ENCODE measurements around the gene MYO9A.
"Not testable (repeated sequence)": the region's sequence is repeated elsewhere in the genome, so short reads cannot be mapped to it uniquely, and the experiment has no call there.

The MYO9A gene

DNA sequence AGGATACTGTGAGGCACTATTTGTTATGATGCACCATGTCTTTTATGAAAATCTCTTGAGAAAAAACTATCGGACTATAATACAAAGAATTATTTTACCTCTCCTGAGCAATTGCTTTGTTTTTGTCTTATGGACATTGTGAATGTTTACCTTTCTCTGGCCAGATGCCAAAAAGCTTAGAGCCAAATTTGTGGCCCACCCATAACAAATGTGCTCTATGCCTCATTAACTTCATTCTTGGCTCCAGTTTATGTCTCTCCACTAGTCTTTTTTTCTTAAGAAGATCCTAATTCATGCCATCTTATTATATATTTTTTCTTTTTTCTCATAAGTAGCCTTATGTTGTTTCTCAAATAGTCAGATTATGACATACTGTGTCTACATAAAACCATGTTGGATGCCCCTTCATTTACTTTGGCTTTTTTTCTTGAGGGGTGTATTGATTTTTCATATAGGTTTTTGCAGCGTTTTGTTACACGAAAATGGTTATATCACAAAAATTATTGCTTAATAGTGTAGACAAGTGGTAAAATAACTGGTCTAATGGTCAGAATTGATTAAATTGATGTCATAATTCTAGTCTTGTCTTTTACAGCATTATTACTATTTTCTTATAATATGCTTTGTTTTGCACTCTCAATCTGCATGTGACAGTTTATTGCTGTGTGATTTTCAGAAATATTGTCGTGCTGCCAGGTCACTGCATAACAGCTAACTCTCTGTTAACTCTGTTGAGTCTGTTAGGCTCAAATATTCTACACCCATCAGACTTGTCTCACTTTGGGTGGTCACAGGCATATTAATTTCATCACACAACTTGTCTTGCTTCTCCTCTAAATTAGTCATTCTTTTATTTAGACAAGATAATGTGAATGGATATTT is 18.5 kb upstream of the MYO9A start:
- DNase-seq, result peak; percentile 10 to 47

DNA sequence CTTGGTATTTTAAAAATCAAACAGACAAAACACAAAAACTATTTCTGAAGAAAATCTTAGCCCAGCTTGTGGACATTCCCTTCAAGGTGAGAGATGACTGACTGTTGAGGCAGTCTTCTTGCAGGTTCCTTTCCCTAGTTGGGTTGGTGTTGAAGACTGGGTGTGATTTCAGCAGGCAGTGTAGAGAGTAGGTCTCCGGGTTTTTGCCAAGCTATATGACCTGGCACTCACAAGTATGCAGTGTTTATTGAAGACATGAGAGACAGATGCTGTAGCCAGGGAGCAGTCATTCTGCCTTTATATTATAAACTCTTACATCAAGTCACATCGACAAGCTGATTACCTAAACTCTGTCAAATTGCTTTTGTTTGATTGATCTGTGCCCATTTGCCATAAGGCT is 17.8 kb upstream of the MYO9A start:
- peak in 1 of 2 experiments; percentile 25 for DNase-seq

DNA sequence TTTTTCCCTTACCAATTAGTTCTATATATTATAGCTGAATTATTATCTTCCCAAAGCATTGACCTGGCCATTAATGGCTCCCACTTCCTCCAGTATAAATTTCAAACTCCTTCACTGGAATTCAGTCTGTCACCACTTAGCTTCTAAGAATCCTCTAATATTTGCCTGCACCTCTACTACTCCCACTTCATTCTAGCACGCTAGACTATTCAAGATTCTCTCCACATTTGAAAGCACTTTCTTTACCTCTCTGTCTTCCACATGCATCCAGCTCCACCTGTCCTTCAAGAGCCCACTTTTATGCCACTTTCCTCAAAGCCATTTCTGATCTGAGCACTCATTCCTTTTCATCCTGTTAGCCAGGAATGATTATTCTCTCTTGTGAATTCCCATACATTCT is 15.3 kb upstream of the MYO9A start:
- no peak for DNase-seq

DNA sequence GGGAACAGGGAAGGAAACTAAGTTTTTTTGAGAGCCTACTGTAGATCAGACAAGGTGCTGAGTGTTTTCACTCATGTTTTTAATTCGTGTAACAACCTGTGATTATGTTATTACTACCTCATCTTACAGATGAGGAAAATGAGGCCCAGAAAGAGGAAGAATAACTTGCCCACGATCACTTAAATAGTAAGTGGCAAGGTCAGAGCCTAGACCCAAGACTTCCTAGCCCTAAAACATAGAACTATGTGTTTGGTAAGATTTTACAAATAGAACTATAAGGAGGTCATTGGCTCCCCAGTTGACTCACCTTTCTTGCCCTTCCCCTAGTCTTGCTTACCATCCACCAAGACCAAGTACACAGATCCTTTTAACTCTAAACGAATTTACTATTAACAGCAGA is 14.0 kb upstream of the MYO9A start:
- DNase-seq, result no peak

DNA sequence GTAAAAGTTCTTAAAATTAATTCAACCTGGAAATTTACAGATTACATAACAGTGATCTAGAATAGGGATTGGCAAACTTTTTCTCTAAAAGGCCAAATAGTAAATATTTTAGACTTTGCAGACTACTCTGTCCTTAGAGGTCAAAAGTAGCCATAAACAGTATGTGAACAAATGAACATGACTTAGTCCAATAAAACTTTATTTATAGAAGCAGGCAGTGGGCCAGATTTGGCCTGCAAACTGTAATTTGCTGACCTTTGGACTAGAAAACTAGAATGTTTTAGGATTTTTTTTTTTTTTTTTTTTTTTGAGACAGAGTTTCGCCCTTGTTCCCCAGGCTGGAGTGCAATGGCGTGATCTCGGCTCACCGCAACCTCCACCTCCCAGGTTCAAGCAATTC is 12.3 kb upstream of the MYO9A start:
- DNase-seq, result no peak

DNA sequence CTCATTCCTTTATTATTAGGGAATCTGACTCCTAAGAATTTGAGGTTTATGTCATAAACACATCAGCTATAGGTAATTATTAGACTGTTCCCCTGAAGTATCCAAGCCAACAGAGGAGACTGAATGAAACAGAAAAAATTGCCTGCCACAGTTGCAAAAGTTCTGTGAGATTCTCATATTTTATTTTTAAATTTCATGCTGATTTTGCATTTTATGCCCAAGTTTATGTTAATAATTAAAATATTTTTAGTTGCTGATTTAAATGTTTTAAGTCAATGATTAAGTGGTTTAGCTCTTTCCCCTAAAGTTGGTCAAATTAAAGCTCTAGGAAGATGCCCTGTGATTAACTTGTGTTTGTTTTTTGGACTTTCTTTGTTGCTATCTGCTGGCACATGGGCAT is 10.4 kb upstream of the MYO9A start:
- DNase-seq, result no peak

DNA sequence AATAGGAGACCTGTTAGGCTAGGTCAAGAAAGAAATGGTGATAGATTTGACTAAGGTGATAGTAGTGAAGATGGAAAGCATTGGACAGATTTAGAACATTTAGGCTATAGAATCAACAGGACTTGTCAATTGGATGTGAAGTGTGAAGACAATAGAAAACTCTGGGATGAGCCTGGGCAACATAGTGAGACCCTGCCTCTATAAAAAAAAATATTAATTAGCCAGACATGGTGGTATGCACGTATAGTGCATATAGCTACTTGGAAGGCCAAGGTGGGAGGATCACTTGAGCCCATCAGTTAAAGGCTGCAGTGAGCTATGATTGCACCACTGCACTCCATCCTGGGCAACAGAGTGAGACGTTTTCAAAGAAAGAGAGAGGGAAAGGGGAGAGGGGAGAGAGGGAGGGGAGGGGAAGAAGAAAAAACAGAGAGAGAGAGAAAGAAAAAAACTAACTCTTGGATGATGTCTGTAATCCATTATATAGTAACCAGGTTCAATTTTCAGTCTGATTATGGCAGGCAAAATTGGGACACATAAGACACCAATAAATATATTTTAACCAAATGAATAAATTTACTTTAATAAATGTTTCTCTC is 9.9 kb upstream of the MYO9A start:
- DNase-seq, result no peak

DNA sequence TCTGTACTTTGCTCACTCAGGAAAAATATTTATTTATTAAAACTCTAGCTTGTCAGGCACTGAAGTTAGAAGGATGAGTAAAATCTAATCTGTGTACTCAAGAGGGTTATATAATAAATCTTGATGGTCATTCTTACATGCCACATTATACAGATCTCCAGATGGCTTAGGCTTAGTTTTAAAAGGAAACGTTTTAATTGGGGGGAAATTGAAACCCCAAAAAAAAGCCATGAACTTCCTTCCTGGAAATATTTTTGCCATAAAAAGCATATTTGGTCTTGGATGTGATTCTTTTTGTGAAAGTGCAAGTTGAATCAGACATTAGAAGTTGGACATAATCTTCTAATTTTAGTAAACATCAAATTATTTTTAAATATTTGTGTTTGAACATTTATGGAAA is 6.3 kb upstream of the MYO9A start:
- DNase-seq, result no peak

DNA sequence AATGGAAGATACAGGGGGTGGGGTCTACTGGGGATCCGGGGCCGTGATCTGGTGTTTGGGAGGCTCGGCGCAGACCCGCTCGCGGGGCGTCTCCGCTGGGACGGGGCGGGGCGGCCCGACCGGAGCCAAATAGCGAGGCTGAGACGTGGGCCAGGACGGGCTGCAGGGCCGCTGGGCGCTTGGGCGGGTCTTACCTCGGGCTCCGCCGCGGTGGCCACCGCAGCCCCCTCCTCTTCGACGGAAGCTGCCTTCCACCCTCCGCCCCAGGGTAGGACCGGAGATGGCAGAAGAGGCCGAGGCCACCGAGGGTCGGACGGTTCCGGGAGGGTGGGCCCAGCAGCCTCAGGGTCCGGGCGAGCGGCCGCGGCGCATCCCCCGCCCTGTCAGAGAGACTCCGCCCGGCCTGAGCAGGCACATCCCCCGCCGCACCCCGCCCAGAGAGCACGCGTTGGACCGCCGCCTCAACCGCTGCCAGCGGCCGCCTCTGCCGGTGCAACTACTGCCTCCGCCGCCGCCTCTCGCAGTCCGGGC is 399 bp downstream of the MYO9A start:
- DNase-seq, result peak in 1 of 2 experiments; percentile 54

DNA sequence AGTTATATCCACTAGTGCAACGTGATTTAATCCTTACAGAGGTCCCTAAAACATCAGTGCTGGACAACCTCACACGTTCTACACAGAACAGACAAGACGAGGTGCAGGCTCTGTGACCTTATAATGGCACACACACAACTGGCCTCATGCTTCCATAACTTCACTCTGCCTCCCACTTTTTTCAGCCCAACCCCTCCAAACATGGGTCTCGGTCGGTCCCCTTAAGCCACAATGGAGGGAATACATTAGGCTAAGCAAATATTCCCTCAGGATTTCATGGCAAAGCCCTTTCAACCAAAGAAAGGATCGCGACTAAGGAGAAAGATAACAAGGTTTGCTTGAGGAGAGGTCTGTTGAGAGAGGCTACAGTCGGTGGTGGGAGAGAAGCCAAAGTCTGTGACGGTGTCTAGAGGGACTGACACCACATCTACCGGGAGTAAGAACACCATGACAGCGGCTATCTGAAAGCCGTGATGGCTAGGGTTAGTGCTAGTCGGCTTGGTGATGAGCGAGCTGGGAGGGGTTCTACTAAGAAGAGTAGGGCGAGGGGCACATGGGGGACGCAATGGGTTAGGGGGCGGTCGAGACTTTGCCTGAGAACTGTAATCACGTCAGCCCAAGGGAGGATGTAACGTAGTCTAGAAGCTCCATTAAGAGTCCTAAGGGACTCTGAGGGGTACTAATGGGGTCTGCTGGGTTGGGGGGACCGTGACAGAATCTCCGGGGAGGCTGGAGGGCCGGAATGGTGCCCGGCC is 1.0 kb downstream of the MYO9A start:
- DNase-seq, result no peak

DNA sequence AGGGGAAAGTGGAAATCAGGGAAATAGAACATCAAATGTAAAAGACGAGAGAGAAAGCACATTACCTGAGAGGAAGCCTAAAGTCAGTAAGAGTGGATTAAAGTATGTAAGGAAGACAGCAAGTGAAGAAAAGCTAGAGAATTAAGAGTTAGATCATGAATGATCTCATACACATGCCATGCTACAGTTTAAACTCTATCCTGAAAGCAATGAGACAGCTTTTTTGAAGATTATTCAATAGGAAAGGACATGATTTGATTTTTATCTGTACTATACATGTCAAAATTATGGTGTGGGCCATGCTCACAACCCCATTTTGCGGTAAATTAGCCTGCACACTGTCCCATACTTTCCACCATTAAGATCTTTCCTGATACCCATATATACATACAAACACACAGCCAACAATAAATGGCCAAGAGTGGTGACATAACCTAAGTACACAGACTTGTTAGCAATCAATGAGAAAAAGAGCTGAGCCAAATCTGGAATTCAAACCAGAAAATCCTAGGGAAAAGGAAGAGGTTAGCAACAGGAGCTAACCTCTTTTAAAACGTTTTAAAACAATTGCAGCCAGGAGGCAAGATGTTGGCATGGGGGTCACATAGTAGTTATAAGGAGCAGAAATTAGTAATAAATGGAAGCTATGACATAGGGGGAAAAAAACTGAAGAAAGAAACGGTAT is 4.5 kb downstream of the MYO9A start:
- no peak for DNase-seq

DNA sequence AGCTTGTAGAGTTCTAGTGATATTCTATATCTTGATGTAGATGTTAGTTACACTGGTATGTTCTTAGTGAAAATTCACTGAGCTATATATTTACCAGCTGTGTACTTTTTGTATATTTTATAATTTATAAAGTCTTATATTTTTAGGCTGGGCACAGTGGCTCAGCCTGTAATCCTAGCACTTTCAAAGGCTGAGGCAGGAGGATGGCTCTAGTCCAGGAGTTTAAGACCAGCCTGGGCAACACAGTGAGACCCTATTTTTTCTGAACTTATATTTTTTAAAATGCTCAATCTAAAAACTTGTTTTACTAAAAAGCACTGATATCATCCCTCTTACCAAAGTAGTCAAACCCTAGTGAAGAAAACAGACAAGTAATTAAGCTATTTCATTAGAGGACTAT is 5.1 kb downstream of the MYO9A start:
- no peak for DNase-seq

DNA sequence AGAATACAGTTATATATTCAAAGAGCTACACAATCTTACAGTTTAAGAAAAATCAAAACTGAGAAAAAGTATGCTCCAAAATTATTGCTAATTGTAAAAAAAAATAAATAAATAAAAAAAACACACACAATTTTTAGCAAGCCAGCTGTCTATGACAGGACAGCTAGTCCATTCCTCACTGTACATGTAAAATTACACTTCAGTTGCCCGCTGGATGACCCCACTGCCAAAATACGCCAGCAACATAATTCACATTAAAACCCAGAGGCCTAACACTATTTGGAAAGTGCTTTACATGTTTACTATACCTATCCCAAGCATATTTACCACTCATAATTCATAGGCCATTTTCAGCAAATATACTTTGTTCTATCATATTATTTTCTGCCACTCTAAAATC is 5.8 kb downstream of the MYO9A start:
- no peak for DNase-seq

DNA sequence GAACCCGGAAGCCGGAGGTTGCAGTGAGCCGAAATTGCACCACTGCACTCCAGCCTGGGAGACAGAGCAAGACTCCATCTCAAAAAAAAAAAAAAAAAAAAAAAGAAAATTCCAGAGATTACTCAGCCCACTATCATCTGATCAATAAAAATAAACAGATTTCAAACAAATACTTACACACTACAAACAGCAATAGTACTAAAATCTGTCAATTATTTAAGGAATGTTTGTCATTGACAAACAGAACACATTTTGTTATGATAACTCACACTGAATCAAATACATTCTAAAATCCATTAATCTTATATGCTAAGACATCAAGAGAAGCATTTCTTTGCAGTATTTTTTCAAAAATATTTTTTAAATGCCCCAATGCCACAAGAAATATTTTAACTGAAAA is 7.6 kb downstream of the MYO9A start:
- no peak for DNase-seq

DNA sequence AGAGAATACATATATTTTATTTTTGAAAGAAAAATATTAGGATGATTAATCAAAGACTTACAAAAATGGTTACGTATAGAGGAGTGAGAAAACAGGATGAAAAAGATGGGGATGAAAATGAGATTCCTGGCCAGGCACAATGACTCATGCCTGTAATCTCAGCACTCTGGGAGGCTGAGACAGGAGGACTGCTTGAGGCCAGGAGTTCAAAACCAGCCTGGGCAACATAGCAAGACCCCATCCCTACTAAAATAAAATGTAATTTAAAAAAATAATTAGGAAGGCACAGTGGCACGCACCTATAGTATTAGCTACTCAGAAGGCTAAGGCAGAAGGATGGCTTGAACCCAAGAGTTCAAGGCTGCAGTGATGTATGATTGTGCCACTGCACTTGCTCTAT is 11.9 kb downstream of the MYO9A start:
- DNase-seq, result no peak

DNA sequence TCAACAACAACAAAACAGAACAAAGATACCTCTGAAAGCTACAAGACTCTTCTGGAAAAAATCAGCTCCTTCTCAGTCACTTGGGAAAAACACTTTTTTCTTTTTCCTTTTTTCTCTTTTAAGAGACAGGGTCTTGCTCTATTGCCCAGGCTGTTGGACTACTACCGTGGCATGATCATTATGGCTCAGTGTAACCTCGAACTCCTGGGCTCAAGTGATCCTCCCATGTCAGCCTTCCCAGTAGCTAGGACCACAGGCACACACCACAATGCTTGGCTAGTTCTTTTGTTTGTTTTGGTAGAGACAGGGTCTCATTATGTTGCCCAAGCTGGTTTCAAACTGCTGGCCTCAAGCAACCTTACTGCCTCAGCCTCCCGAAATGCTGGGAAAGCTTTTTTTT is 12.8 kb downstream of the MYO9A start:
- DNase-seq, result no peak

DNA sequence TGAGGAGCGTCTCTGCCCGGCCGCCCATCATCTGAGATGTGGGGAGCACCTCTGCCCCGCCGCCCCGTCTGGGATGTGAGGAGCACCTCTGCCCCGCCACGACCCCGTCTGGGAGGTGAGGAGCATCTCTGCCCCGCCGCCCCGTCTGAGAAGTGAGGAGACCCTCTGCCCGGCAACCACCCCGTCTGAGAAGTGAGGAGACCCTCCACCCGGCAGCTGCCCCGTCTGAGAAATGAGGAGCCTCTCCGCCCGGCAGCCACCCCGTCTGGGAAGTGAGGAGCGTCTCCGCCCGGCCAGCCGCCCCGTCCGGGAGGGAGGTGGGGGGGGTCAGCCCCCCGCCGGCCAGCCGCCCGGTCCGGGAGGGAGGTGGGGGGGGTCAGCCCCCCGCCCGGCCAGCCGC is 17.4 kb downstream of the MYO9A start:
- DNase-seq, result not testable (repeated sequence)

DNA sequence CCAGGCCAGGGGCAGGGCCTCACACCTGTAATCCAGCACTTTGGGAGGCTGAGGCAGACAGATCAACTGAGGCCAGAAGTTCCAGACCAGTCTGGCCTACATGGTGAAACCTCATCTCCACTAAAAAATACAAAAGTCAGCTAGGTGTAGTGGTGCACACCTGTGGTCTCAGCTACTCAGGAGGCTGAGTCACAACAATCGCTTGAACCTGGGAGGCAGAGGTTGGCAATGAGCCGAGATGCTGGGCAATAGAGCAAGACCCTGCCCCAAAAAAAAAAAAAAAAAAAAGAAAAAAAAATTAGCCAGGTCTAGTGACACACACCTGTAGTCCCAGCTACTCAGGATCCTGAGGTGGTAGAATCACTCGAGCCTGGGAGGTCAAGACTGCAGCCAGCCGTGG is 18.8 kb downstream of the MYO9A start:
- DNase-seq, result no peak

DNA sequence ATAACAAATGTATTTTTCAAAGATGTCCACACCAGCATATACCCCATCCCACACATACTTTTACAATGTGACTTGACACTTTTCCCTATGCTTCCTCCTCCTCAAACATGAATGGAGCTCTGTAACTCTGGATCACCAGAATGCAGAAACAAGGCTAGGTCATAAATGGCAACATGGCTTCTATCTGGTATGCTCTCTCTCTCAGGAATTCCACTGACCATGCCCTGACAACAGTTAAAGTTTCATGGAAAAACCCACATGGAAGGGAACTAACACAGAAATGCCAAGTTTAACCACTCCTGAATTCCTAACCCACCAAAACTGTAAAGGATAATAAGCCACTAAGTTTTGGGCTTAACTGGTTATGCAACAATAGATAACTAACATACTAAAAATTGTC is 19.9 kb downstream of the MYO9A start:
- no peak for DNase-seq

DNA sequence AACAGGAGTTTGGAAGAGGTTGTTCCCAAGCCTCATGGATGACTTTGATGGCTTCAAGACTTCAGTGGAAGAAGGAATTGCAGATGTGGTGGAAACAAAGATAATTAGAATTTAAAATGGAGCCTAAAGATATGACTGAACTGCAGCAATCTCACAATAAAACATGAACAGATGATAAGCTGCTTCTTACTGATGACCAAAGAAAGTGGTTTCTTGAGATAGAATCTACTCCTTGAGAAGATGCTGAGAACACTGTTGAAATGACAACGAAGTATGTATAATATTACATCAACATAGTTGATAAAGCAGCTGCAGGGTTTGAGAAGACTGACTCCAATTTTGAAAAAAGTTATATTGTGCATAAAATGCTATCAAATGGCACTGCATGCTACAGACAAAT is 21.2 kb downstream of the MYO9A start:
- DNase-seq, result no peak

DNA sequence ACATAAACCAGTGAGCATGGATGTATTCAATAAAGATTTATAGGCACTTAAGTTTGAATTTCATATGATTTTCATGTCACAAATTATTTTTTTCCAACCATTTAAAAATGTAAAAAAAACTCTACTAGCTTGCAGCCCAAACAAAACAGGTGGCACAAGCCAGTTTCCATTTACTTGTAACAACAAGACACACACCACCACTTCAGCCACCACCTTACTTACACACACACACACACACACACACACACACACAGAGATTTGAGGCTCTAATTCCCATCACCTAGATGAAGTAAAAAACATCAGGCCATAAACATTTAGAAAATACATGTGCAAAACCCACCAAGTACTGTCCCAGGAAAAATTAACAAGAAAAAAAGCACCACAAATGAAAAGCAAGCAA is 25.3 kb downstream of the MYO9A start:
- DNase-seq, result no peak

DNA sequence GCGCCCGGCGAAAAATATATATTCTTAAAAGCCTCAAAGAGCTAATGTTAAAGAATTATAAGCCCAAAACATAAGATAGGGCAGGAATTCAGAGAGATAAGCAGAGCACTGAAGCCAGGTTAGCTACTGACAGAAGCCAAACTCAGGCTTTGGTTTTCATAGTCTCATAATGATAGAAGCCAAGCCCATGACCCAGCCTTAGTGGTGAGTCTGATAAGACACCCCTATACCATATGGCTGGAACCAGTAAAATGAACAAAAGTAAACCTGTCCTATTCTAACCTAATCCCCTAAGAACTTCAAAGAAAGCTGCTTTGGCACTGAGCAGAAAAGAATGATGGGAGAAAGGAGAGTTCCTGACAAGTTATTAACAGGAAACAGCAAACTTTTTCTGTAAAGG is 25.9 kb downstream of the MYO9A start:
- no peak for DNase-seq

Measured in NCI-H446 (cell line).